HG02759 (cell line): ENCODE measurements around the gene KAT5.
"Not testable (repeated sequence)": the region's sequence is repeated elsewhere in the genome, so short reads cannot be mapped to it uniquely, and the experiment has no call there.

Source experiments
- ATAC-seq: cut with Tn5 transposase; IDR thresholded peaks from one replicate; pipeline ENCODE4 v1.9.1; 2021; ENCODE audit warnings: mild to moderate bottlenecking, moderate library complexity; ENCODE audit not compliant: unreplicated experiment

KAT5 gene

DNA sequence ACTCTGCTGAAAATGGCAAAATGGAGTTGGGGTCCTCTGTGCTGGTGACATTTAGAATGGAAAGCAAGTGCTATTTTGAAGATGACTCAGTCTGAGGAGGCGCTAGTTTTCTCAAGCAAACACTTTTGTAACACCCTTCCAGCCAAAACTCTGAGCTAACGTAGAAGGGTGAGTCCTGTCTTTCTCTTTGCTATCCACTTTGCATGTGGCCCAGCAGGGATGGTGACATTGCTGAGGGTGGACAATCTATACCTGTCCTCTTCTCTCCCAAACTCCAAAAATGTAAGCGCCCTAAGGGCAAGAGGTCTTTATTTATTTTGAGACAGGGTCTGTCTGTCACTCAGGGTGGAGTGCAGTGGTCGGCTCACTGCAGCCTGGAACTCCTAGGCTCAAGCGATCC, 3.6 kb upstream of the KAT5 start:
- ATAC-seq: no peak

DNA sequence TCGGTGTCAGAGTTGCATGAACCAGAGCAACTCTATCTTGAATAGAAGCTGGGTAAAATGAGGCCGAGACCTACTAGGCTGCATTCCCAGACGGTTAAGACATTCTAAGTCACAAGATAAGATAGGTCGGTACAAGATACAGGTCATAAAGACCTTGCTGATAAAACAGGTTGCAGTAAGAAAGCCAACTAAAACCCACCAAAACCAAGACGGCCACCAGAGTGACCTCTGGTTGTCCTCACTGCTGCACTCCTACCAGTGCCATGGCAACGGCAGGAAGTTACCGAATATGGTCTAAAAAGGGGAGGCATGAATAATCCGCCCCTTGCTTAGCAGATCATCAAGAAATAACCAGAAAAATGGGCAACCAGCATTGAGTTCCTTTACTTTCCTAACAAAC, 2.4 kb upstream of the KAT5 start:
- no peak for ATAC-seq

DNA sequence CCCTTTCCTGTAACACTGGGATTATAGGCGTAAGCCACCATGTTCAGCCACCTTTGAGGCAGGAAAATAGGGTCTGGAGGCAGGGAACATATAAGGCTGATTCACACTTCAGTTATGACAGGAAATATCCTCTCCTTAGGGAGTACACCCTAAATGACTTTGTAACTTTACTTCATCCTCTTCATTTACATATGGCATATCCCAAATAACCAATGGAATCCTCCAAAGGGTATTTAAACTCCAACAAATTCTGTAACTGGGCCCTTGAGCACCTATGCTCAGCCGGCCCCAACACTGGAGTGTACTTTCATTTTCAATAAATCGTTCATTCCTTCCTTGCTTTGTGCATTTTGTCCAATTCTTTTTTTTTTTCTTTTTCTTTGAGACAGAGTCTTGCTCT, 1.6 kb upstream of the KAT5 start:
- no peak for ATAC-seq

DNA sequence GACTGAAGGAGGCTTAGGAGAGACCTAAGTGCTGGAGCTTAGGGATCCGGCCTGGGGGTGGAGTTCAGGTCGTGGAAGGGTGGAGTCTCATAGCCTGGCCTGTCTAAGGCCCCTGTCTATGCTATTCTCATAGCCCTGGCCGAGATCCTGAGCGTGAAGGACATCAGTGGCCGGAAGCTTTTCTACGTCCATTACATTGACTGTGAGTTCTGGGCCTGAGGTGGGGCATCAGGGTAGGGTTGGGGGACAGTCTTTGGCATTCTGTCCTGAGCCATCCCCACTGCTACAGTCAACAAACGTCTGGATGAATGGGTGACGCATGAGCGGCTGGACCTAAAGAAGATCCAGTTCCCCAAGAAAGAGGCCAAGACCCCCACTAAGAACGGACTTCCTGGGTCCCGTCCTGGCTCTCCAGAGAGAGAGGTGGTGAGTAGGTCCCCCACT, 603 bp downstream of the KAT5 start:
- ATAC-seq: no peak

DNA sequence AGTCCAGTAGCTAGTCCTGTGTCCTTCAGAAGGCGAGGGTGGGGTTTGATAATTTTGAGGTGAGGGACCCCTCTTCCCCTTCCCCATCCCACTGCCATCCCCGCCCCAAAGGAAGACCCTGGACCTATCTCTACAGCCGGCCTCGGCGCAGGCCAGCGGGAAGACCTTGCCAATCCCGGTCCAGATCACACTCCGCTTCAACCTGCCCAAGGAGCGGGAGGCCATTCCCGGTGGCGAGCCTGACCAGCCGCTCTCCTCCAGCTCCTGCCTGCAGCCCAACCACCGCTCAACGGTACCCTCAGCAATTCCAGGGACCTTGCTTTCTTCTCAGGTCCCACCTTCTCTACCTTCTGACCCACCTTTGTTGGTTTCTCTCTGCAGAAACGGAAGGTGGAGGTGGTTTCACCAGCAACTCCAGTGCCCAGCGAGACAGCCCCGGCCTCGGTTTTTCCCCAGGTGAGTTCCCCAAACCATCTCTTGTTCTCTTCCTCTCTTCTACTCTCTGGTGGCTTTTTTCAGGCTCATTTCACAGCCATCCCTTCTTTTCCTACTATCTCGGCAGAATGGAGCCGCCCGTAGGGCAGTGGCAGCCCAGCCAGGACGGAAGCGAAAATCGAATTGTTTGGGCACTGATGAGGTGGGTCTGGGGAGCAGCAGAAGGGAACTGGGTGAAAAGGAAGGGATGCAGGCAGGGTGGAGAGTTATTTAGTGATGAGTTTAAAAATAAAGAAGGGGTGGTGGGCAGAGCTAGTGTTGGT, 1.3 kb downstream of the KAT5 start:
- no peak for ATAC-seq

DNA sequence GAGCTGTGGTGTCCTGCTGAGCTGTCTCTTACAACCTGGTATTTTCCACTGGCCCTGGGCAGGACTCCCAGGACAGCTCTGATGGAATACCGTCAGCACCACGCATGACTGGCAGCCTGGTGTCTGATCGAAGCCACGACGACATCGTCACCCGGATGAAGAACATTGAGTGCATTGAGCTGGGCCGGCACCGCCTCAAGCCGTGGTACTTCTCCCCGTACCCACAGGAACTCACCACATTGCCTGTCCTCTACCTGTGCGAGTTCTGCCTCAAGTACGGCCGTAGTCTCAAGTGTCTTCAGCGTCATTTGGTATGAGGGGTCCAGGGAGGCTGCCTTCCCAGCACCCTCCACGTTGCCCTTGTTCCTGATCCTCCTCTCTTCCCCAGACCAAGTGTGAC, 2.4 kb downstream of the KAT5 start:
- ATAC-seq: no peak

DNA sequence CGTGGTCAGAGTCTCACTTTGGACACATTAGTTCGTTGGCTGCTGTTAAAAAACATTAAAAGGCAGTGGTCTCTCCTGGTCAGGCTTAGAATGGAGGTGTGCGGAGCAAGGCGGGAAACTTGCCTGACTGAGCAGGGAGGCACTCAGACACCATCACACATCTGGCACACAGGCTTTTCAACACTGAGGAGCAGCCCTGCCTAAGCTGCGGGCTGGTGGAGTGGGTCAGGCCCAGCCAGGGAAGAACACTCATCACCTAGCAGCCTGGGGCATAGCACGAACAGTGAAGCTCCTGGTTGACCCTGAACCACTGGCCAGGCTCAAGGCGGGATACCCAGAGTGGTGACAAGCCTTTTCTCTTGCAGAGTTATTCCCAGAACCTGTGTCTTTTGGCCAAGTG, 4.2 kb downstream of the KAT5 start:
- no peak for ATAC-seq

DNA sequence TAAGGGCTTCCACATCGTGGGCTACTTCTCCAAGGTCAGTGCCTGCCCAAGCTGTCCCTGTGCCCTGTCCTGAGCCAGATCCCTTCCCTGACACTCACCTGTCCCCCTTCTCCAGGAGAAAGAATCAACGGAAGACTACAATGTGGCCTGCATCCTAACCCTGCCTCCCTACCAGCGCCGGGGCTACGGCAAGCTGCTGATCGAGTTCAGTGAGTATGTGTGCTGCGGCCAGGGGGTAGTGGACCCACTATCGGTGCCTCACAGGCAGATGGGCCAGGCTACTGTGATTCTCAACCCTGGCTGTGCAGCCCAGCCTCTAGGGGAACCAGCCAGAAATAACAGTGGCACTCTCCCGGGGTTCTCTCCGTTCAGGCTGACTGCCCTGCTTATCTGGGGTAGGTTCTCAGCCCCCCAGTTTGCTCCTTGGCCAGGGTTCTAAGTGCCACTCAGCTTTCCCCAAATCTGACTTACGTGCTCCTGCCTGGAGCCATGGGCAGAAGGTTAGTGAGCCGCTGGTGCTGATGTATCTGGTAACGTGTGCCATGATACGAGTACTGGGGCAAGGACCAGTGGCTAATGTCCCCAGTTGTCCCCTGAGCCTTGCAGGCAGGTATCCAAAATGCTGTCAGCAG, 4.8 kb downstream of the KAT5 start:
- ATAC-seq: no peak

DNA sequence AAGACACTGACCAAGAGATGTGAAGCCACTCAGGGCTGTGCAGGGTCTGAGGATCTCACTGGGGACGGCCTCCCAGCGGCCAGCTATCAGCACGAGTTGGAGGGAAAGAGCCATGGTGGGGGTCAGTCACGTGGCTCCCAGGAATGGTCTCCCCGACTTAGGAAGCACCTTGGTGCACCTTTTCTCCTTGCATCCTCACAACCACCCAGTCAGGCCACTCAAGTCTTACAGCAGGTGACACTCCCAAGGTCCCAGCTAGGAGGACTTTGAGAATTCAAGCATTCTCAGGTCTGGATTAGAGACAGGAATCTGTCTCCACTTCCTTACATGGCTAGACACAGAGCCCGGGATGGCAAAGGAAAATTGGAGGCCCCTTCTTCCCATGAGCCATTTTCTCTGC, 5.9 kb downstream of the KAT5 start:
- ATAC-seq: no peak

DNA sequence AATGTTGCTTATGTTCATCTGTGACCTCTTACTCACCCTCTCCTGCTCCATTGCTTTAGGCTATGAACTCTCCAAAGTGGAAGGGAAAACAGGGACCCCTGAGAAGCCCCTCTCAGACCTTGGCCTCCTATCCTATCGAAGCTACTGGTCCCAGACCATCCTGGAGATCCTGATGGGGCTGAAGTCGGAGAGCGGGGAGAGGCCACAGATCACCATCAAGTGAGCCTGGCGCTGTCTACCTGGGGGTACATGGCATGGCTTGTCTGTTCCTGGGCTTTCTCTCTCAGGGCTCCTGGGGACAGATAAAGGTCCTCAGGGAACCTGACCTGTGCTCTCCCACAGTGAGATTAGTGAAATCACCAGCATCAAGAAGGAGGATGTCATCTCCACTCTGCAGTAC, 6.5 kb downstream of the KAT5 start:
- ATAC-seq: no peak

DNA sequence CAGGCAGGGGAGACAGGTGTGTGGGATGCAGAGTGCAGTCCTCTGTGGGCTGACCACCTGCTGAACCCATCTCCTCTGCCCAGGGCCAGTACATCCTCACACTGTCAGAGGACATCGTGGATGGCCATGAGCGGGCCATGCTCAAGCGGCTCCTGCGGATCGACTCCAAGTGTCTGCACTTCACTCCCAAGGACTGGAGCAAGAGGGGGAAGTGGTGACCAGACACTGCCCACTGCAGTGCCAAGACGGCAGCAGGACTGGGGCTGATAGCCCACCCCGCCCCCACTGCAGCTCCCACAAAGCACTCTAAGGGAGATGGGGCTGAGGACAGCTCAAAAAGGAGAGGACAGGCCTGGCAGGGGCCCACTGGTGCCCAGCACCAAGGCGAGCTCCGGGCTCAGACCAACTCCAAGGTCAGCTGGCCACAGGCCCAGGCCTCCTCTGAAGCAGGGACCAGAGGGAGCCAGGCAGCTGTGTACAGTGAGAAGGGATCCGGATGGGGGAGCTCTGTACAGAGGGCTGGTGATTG, 7.0 kb downstream of the KAT5 start:
- no peak for ATAC-seq

DNA sequence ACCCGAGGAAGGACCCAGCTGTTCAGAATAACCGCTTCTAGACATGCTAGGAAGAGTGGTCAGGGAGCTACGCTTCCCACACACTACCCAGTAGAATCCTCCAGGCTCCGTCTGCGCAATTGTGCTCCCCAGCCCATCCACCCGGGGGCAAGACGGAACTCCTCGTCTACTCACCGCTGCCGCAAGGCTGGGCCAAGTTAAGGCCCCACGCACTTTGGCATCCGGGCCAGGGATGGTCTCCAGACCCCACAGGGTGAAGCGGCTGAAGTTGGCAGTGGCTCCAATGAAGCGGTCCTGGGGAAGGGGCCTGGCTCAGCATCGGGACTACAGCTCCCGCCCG, 7.8 kb downstream of the KAT5 start:
- peak; percentile 9 for ATAC-seq

DNA sequence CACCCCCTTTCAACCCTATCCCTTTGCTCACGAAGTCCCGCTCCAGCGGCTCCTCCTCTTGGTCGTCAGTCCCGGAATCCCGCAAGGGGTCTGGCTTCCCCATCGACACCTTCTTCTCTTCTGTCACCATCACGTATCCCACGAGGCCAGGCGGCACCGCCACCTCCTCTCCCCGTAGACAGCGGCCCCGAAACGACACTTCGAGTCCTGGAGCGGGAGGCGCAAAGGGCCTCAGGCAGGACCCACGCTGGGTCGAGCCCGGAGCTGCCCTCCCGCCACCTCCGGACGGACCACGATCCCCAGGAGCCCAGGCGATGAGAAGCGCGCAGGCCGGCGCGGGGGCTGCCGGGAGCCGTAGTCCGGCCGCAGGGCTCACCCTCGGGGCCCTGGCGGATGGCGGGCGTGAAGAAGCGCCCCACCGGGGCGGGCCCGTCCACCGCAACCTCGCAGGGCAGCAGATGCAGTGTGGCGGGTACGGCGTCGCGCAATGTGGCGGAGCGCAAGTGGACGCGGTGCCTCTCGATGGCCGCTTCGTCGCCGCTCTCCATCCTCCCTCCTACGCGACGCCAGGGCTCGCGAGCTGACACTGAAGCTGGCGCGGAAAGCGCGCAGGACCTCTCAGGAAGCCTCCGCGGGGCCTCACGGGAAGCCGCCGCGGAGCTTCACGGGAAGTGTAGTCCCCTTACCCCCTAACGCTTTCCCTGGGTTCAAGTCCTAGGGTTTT, 8.3 kb downstream of the KAT5 start, which contains the start of gene RNASEH2C:
Gene RNASEH2C (minus strand): TSS at position 588 of the 724 bp plus-strand sequence. CDS start 40 bp downstream, at position 548.
- peak; percentile 84 for ATAC-seq

DNA sequence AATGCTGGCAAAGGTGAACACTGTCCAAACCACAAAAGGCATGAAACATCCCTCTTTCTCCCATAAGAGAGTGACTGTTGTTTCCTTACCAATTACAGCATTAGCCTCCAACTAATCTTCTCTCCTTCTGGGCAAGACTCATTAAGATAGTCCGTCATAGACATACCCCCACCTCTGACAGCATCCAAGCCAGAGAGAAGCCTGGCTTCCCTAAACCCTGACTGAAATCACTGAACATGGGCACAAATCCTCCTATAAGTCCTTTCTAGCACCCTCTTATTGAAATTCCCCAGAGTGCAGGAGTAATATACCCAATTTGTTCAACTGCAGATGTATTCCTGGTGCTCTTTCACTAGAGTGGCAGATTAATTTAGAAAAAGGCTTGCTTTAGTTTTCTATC, 10.2 kb downstream of the KAT5 start:
- no peak for ATAC-seq

DNA sequence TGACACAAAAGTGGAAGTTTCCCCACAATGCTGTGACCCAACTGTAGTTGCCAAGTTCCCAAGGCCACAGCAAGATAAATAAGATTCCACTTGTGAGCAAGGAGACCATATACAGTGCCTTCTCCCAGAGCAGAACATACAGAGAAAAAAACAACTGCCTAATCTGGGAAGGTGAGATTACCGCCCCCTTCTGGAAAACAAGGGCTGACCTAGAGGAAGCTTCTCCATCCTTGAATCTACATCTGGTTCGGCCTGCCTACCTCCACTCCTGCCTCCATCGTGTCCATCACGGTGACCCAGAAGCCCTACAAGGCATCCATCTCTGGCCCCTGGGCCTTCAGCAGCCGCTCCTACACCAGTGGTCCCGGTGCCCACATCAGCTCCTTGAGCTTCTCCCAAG, 14.6 kb downstream of the KAT5 start:
- no peak for ATAC-seq

DNA sequence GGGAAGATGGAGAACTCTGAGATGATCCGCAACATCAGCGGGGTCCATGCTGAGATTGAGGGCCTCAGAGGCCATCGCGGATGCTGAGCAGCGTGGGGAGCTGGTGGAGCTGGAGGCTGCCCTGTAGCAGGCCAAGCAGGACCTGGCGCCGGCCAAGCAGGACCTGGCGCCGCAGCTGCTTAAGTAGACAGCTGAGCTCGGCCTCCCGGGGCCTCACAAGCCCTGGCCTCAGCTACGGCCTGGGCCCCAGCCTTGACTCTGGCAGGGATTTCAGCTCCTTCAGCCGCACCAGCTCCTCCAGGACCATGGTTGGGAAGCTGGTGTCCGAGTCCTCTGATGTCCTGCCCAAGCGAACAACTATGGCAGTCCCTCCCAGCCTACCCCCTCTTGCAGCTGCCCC, 15.8 kb downstream of the KAT5 start:
- ATAC-seq: no peak

DNA sequence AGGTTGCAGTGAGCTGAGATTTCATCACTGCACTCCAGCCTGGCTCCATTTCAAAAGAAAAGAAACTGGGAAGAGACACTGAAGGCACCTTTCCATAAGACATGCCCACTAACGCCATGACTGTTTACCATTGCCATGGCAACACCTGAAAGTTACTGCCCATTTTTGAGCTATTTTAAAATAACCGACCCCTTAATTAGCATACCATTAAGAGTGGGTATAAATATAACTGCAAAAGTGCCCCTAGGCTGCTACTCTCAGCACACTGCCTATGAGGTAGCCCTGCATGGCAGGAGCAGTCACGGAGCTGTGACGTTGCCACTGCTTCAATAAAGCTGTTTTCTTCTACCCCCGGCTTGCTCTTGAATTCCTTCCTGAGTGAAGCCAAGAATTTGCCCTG, 18.4 kb downstream of the KAT5 start:
- no peak for ATAC-seq

DNA sequence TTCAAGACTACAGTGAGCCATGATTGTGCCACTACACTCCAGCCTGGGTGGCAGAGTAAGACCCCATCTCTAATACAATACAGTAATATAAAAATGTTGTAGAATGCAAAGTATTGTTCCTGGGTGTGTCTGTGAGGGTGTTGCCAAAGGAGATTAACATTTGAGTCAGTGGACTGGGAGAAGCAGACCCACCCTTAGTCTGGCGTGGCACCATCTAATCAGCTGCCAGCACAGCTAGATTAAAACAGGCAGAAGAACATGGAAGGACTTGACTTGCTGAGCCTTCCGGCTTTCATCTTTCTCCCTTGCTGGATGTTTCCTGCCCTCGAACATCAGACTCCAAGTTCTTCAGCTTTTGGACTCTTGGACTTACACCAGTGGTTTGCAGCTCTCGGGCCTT, 23.1 kb downstream of the KAT5 start:
- not testable (repeated sequence) for ATAC-seq

DNA sequence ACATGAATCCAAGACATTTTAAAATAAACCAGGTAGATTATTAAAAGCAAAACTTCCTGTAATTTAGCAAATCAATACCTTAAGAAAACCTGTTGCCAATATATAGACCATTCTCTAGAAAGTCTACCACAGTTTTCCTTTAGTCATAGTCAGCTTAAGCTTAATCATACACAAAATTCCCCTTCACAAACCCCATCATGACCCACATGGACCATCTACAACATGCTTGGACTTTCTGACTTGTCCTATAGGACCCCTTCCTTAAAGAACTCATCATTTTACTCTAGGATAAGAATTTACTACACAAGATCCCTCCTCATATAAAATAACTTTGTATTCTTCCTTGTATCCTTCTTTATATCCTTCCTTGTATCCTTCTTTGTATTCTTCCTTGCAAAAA, 24.8 kb downstream of the KAT5 start:
- ATAC-seq: no peak

DNA sequence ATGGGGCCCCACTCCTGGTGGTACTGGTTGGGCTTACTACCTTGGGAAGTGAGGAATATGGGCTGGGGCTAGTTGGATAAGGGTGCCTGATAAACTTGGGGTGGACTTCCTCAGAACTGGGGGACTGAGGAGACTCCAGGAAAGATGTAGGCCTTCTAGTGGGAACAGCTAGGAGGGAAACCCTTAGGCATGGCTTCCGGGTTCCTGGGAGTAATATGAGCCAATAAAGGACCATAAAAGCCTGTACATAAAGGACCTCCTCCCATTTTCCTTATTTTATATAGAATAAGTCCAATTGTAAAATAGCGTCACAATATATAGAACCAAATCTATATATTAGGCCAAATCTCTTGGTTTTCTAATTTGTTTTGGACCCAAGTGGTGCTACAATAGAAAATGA, 27.0 kb downstream of the KAT5 start:
- ATAC-seq: no peak

DNA sequence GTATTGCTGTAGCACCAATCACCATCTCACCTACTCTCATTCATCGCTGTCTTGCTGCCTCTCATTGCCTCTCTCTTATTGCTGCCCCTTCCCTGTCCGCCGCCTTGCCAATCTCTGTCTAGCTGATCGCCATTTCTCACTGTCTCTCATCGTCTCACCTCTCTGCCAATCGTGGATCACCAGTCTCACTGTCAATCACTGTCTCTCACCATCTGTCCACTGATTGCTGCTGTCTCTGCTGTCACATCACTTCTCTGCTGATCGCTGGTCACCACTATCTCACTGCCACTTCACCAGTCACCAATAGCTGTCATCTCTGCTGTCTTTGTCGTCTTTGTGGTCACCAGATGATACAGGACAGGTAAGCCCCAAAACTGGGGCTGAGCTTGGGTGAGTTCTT, 29.1 kb downstream of the KAT5 start:
- ATAC-seq: no peak

DNA sequence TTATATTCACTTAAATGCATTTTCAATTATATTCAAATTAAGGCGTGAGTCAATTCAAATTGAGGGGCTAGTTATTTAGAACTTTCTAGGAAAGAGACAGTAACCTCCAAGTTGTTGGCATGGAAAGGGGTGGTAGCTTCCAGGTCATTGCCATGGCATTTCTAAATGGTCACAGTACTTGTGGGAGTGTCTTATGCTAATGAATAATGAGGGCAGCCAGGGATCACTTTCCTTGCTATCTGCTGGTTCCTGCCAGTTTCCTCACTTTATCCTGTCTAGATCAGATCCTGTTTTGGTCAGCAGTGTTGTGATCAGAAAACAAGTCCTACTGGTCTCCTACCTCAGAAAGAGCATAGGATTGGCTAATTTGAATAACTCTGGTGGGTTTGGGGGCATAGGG, 30.3 kb downstream of the KAT5 start:
- ATAC-seq: no peak
